Measurements from ENCODE around the gene B3GALT5. TPM values are rescaled to one million over a fixed set of nuclear protein-coding genes. Genes with fewer than 3 reads are reported as not detected.
"Not testable (repeated sequence)": the region's sequence is repeated elsewhere in the genome, so short reads cannot be mapped to it uniquely, and the experiment has no call there.

The B3GALT5 gene
- total and polyA plus RNA-seq, 7 donors: under 0.01 to 1.0 (median 0.06) TPM; not detected in 2

DNA sequence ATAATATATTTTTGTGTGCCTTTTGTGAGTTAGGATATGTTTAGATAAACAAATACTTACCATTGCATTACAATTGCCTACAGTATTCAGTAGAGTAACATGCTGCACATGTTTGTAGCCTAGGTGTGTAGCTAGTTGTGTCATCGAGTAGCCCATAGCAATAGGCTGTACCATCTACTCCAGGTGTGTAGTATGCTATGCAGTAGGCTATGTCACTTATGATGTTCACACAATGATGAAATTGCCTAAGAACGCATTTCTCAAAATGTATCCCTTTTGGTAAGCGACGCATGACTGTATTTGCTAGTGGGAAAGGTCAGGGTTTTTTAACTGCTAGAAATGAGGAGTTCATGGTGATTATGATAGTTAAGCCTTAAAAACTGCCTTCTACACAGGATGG, 30.0 kb upstream of the B3GALT5 start:
- no peaks in the 10 kb centered on the region for H3K27me3 ChIP-seq (ENCODE audit: insufficient read depth in 3 of 3, low read length in 2 of 3)
- ATAC-seq (no peak), DNase-seq (no peak)
- H3K4me1 ChIP-seq: no peaks in the 10 kb centered on the region
- intact Hi-C loops (cut with DNase I): no loop called here
- no peak overlapping the region for H3K27ac ChIP-seq
- no peaks in the 10 kb centered on the region for H3K36me3 ChIP-seq (ENCODE audit: insufficient read depth in 1 of 2, low read depth in 1 of 2)
- TF ChIP-seq, protein P1, sequence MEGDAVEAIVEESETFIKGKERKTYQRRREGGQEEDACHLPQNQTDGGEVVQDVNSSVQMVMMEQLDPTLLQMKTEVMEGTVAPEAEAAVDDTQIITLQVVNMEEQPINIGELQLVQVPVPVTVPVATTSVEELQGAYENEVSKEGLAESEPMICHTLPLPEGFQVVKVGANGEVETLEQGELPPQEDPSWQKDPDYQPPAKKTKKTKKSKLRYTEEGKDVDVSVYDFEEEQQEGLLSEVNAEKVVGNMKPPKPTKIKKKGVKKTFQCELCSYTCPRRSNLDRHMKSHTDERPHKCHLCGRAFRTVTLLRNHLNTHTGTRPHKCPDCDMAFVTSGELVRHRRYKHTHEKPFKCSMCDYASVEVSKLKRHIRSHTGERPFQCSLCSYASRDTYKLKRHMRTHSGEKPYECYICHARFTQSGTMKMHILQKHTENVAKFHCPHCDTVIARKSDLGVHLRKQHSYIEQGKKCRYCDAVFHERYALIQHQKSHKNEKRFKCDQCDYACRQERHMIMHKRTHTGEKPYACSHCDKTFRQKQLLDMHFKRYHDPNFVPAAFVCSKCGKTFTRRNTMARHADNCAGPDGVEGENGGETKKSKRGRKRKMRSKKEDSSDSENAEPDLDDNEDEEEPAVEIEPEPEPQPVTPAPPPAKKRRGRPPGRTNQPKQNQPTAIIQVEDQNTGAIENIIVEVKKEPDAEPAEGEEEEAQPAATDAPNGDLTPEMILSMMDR (IDR thresholded peaks at IDR 0.05): no peak
- H3K4me3 ChIP-seq: no peak overlapping the region
- H3K9me3 ChIP-seq: no peaks in the 10 kb centered on the region
- 94 to 96% (median 95%) methylated on average over 4 of the region's 4 CpGs for WGBS, 3 donors

- H3K9me3 ChIP-seq; H3K4me1 ChIP-seq; H3K27ac ChIP-seq; H3K27me3 ChIP-seq (ENCODE audit: insufficient read depth in 3 of 3, low read length in 2 of 3); DNase-seq; intact Hi-C loops (cut with DNase I); ATAC-seq; H3K36me3 ChIP-seq (ENCODE audit: insufficient read depth in 1 of 2, low read depth in 1 of 2); H3K4me3 ChIP-seq: not testable (repeated sequence)
- 83 to 88% (median 87%) methylated on average over 2 of the region's 2 CpGs for WGBS, 3 donors
Measured at GRCh38 chr21:39583586-39583985, 29.2 kb upstream of the B3GALT5 start.

- no peak for ATAC-seq
- TF ChIP-seq, protein P1 (IDR thresholded peaks at IDR 0.05): no peak
- 70 to 72% (median 70%) methylated on average over 4 of the region's 4 CpGs for WGBS, 3 donors
- H3K9me3 ChIP-seq: no peaks in the 10 kb centered on the region
- no peak for DNase-seq
- no peaks in the 10 kb centered on the region for H3K36me3 ChIP-seq (ENCODE audit: insufficient read depth in 1 of 2, low read depth in 1 of 2)
- H3K27ac ChIP-seq: no peak overlapping the region
- H3K4me1 ChIP-seq: no peaks in the 10 kb centered on the region
- intact Hi-C loops (cut with DNase I): no loop called here
- H3K27me3 ChIP-seq (ENCODE audit: insufficient read depth in 3 of 3, low read length in 2 of 3): no peaks in the 10 kb centered on the region
- no peak overlapping the region for H3K4me3 ChIP-seq
Measured at GRCh38 chr21:39587376-39587775, 25.4 kb upstream of the B3GALT5 start.

- TF ChIP-seq, protein P1 (IDR thresholded peaks at IDR 0.05): no peak
- H3K4me1 ChIP-seq: no peaks in the 10 kb centered on the region
- no peak overlapping the region for H3K27ac ChIP-seq
- H3K36me3 ChIP-seq (ENCODE audit: insufficient read depth in 1 of 2, low read depth in 1 of 2): no peaks in the 10 kb centered on the region
- DNase-seq: no peak
- no peaks in the 10 kb centered on the region for H3K9me3 ChIP-seq
- H3K4me3 ChIP-seq: no peak overlapping the region
- ATAC-seq: no peak
- 45 to 100% (median 54%) methylated on average over 1 of the region's 1 CpG for WGBS, 3 donors
- H3K27me3 ChIP-seq (ENCODE audit: insufficient read depth in 3 of 3, low read length in 2 of 3): no peaks in the 10 kb centered on the region
- intact Hi-C loops (cut with DNase I): no loop called here
Measured at GRCh38 chr21:39588884-39589283, 23.9 kb upstream of the B3GALT5 start.

- no peaks in the 10 kb centered on the region for H3K4me1 ChIP-seq
- H3K9me3 ChIP-seq: no peaks in the 10 kb centered on the region
- intact Hi-C loops (cut with DNase I): no loop called here
- no peaks in the 10 kb centered on the region for H3K36me3 ChIP-seq (ENCODE audit: insufficient read depth in 1 of 2, low read depth in 1 of 2)
- no peak for DNase-seq
- TF ChIP-seq, protein P1 (IDR thresholded peaks at IDR 0.05): no peak
- H3K27me3 ChIP-seq (ENCODE audit: insufficient read depth in 3 of 3, low read length in 2 of 3): peaks cover 0 to 8% (median 2%) of the 10 kb centered on the region in 3 donors
- H3K27ac ChIP-seq: no peak overlapping the region
- no peak overlapping the region for H3K4me3 ChIP-seq
- no peak for ATAC-seq
Measured at GRCh38 chr21:39593522-39593921, 19.2 kb upstream of the B3GALT5 start.

Data from psoas muscle (tissue), 8 donors.